Measurements from ENCODE around the gene CHD5. TPM values are rescaled to one million over a fixed set of nuclear protein-coding genes. Genes with fewer than 3 reads are reported as not detected.

Gene CHD5
- total RNA-seq, 1 donor from 2014 or later = 4.9 TPM

DNA sequence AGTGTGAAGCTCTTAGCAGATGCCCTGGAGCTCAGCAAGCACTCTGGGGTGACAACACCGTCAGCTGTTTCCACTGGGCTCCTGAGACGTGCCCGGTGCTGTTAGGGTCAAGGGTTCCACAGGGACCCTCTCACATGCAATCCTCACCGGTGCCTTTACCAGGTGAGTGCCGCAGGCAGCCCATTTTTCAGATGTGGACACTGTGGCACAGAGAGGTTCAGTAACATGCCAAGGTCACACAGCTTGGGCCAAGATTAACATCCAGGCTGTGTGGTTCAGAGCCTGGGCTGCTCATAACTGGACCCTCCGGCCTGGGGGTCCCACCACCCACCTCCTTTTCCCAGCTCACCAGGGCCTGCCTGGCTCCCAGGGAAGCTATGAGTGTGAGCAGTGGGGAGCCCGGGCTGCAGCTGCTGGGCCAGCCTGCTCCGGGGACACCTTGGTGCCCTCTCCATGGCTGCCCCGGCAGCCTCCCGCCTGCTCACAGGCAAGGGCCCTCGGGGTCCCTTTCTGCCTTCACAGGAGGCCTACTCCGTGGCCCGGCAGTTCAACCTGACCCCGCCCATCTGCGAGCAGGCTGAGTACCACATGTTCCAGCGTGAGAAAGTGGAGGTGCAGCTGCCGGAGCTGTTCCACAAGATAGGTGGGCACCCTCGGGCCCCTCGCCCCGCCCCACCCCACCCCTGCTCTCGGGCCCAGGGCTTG is 85.2 kb downstream of the CHD5 start:
- no peak for DNase-seq (ENCODE audit: low spot score in 2 of 2, unreplicated experiment in 2 of 2)
- H3K4me1 Mint-ChIP-seq = peaks cover 3% of the 10 kb centered on the region
- H3K4me3 Mint-ChIP-seq = no peak overlapping the region
- H3K36me3 Mint-ChIP-seq = no peaks in the 10 kb centered on the region
- H3K27ac Mint-ChIP-seq = no peak overlapping the region
- no peak for TF ChIP-seq CTCF (IDR thresholded peaks at IDR 0.05; ENCODE audit: unreplicated experiment)
- H3K27me3 Mint-ChIP-seq (ENCODE audit: low read depth) = peaks cover 9% of the 10 kb centered on the region
- H3K9me3 Mint-ChIP-seq = no peaks in the 10 kb centered on the region

GRCh38 chr1:6094246-6094645 is 85.9 kb downstream of the CHD5 start:
- H3K4me1 Mint-ChIP-seq = peaks cover 3% of the 10 kb centered on the region
- DNase-seq (ENCODE audit: low spot score in 2 of 2, unreplicated experiment in 2 of 2) = no peak
- H3K27me3 Mint-ChIP-seq (ENCODE audit: low read depth) = peaks cover 9% of the 10 kb centered on the region
- no peak for TF ChIP-seq CTCF (IDR thresholded peaks at IDR 0.05; ENCODE audit: unreplicated experiment)
- H3K4me3 Mint-ChIP-seq = no peak overlapping the region
- H3K27ac Mint-ChIP-seq = no peak overlapping the region
- H3K9me3 Mint-ChIP-seq = no peaks in the 10 kb centered on the region
- no peaks in the 10 kb centered on the region for H3K36me3 Mint-ChIP-seq

DNA sequence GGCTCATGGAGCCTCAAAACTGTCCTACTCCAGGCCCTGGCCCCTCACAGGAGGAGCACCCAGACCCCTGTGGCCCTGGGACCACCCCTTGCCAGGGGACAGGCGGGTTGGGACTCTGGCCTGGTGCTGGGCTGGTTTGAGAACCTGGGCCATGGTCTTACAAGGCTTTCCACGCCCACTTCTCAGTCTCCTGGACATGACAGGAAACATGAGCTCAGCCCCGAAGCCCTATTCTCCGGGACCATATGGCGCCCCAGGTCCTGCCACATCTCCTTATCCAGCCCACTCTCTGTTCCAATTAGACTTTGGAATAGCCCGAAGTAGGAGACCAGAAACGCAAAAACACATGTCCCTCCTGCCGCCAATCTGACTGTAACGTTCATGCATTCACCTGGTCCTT is 86.5 kb downstream of the CHD5 start:
- Mint-ChIP-seq H3K4me1 (peaks cover 3% of the 10 kb centered on the region), H3K4me3 (no peak overlapping the region), H3K36me3 (no peaks in the 10 kb centered on the region), H3K9me3 (no peaks in the 10 kb centered on the region), H3K27me3 (ENCODE audit: low read depth) (peaks cover 9% of the 10 kb centered on the region), H3K27ac (no peak overlapping the region)
- TF ChIP-seq CTCF (IDR thresholded peaks at IDR 0.05; ENCODE audit: unreplicated experiment) = no peak
- no peak for DNase-seq (ENCODE audit: low spot score in 2 of 2, unreplicated experiment in 2 of 2)

DNA sequence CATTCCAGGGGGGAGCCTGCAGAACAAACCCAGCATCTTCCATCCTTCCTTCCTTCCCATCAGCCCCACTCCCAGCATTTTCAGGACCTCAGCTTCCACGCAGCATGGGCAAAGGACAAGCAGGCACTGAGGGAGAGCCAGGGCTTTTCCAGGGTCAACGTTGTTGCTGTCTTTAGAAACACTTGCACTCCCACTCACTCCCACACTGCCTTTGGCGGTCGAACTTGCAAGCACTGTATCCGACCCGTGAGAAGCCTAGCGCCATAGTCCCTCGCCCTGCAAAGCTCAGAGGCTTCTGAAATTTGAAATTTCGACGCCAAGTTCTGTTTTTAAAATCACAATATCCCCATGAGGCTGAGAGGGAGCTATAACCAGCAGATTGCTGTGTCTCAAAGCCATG is 87.0 kb downstream of the CHD5 start:
- no peak for TF ChIP-seq CTCF (IDR thresholded peaks at IDR 0.05; ENCODE audit: unreplicated experiment)
- Mint-ChIP-seq H3K4me3 (no peak overlapping the region), H3K9me3 (no peaks in the 10 kb centered on the region), H3K36me3 (no peaks in the 10 kb centered on the region), H3K27ac (no peak overlapping the region), H3K4me1 (peaks cover 3% of the 10 kb centered on the region), H3K27me3 (ENCODE audit: low read depth) (peaks cover 9% of the 10 kb centered on the region)
- DNase-seq (ENCODE audit: low spot score in 2 of 2, unreplicated experiment in 2 of 2) = no peak

DNA sequence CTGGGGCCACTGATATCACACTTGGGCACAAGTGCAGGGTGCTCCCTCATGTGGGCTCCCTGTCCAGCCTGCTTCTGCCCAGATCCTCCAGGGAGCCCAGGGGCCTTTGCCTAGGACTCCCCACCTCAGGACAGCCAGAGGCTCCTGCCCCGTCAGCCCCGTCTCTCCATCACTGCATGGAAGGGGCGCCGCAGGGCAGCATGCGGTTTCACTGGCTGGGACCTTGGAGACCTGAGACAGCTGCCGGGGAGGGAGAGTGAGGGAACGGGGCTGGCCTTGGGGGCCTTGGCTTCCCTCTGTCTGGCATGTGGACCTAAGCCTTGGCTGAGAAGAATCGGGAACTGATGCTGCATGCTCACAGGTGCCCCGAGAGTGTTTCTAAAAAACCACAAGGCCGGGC is 87.9 kb downstream of the CHD5 start:
- no peak for TF ChIP-seq CTCF (IDR thresholded peaks at IDR 0.05; ENCODE audit: unreplicated experiment)
- Mint-ChIP-seq H3K27me3 (ENCODE audit: low read depth) (peaks cover 9% of the 10 kb centered on the region), H3K27ac (no peak overlapping the region), H3K4me3 (no peak overlapping the region), H3K9me3 (no peaks in the 10 kb centered on the region), H3K36me3 (no peaks in the 10 kb centered on the region), H3K4me1 (peaks cover 3% of the 10 kb centered on the region)
- no peak for DNase-seq (ENCODE audit: low spot score in 2 of 2, unreplicated experiment in 2 of 2)

DNA sequence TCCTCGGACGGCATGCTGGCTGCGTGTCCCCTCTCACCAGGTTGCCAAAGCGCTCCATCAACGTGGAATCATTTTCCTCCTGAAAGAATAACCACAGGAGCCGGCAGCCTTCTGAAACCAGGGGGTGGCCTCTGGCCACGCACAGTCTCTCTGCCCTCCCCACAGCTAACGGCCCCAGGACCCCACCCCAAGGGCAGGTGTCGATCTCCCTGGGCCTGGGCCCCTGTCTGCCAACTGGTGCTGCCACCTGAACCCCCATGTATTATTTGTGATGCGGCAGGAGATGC is 88.4 kb downstream of the CHD5 start:
- Mint-ChIP-seq H3K27me3 (ENCODE audit: low read depth) (peaks cover 9% of the 10 kb centered on the region), H3K36me3 (no peaks in the 10 kb centered on the region), H3K9me3 (no peaks in the 10 kb centered on the region), H3K4me3 (no peak overlapping the region), H3K27ac (no peak overlapping the region), H3K4me1 (peaks cover 3% of the 10 kb centered on the region)
- no peak for DNase-seq (ENCODE audit: low spot score in 2 of 2, unreplicated experiment in 2 of 2)
- TF ChIP-seq CTCF (IDR thresholded peaks at IDR 0.05; ENCODE audit: unreplicated experiment) = no peak

Measured in mesothelial cell of epicardium (in vitro differentiated cells).